Erythroblast (primary cell): ENCODE data around the gene RARS1.

Experiments used
- DNase-seq, 2 experiments: peaks; one replicate each; lab custom pipeline; 2025; lab: John Stamatoyannopoulos, UW
- GATA1 ChIP-seq: IDR thresholded peaks from 2 replicates; pipeline ENCODE4 v1.6.1; 2011; ENCODE audit warnings: low read depth, mild to moderate bottlenecking, control low read depth, low read length, moderate library complexity
- POLR2A ChIP-seq: IDR thresholded peaks from 2 replicates; pipeline ENCODE4 v1.6.1; 2011; ENCODE audit warnings: mild to moderate bottlenecking, low read length

The RARS1 gene

GRCh38 chr5:168486136-168486879 is at the start of gene RARS1:
TSS of gene RARS1 (plus strand) at chr5:168486471. CDS start at chr5:168486499, 28 bp downstream.
- TF ChIP-seq GATA1 = no peak
- TF ChIP-seq POLR2A = peak; percentile 93
- peak; percentile 94 to 95 for DNase-seq

- TF ChIP-seq GATA1 = no peak
- TF ChIP-seq POLR2A = no peak
- no peak for DNase-seq
Measured at GRCh38 chr5:168438349-168438748, 47.9 kb upstream of the RARS1 start.

GRCh38 chr5:168443533-168443932 is 42.7 kb upstream of the RARS1 start:
- DNase-seq = no peak
- no peak for TF ChIP-seq GATA1
- TF ChIP-seq POLR2A = no peak

GRCh38 chr5:168443950-168444700 is 42.1 kb upstream of the RARS1 start:
- no peak for DNase-seq
- TF ChIP-seq POLR2A = no peak
- no peak for TF ChIP-seq GATA1

GRCh38 chr5:168446983-168447619 is 39.2 kb upstream of the RARS1 start:
- DNase-seq = no peak
- TF ChIP-seq GATA1 (no peak), POLR2A (no peak)

- no peak for TF ChIP-seq GATA1
- TF ChIP-seq POLR2A = no peak
- DNase-seq = no peak
Measured at GRCh38 chr5:168447808-168448207, 38.5 kb upstream of the RARS1 start.

DNA sequence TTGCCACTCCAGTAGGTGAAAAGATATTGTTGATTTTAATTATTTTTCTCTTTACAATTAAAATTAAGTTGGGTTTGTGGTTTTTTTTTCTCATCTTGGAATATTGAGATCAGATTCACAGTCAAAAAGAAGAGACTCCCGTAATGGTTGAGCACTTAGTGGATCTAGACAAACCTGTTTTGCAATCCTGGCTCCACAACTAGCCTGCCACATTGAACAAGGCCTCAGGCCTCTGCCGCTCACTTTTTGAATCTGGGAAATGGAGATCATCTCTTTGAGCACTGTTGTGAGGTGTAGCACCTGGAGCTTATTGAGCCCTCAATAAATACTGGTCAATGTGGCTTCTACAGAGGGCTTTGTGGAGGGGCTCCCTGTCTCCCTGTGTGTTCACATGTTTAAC is 37.1 kb upstream of the RARS1 start:
- TF ChIP-seq GATA1 (no peak), POLR2A (no peak)
- no peak for DNase-seq

DNA sequence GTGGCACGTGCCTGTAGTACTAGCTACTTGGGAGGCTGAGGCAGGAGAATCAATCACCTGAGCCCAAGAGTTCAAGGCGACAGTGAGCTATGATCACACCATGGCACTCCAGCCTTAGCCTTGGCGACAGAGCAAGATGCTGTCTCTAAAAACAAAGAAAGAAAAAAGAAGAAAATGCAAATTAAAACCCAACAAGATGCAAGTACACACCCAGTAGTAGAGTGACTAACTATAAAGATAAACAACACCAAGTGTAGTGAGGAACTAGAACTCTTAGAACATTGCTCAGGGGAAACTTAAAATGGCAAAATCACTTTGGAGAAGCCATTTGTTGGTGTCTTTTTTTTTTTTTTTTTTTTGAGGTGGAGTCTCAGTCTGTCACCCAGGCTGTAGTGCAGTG is 34.7 kb upstream of the RARS1 start:
- no peak for DNase-seq
- TF ChIP-seq POLR2A = no peak
- TF ChIP-seq GATA1 = no peak

DNA sequence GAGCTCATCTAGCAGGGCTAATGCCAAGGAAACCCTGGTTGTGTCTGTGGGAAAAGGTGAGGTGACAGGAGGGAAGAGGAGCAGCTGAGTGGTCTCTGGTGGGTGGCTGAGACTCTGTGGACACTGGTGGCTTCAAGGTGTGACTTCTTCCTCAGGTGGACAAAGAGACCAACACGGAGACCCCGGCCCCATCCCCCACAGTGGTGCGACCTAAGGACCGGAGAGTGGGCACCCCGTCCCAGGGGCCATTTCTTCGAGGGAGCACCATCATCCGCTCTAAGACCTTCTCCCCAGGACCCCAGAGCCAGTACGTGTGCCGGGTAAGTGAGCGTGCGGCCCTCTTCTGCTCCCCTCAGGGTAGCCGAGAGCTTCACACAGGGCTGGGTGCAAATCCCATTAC is 31.1 kb upstream of the RARS1 start:
- DNase-seq = no peak

GRCh38 chr5:168457542-168457941 is 28.7 kb upstream of the RARS1 start:
- TF ChIP-seq GATA1 (no peak), POLR2A (no peak)
- no peak for DNase-seq

More for the DNA sequence above, 31.1 kb upstream of the RARS1 start:
- TF ChIP-seq GATA1 (no peak), POLR2A (no peak)

GRCh38 chr5:168460606-168461005 is 25.7 kb upstream of the RARS1 start:
- TF ChIP-seq GATA1 (no peak), POLR2A (no peak)
- DNase-seq = no peak

- DNase-seq = no peak
- TF ChIP-seq POLR2A = no peak
- TF ChIP-seq GATA1 = no peak
Measured at GRCh38 chr5:168463081-168463480, 23.2 kb upstream of the RARS1 start.

- TF ChIP-seq GATA1 = no peak
- no peak for TF ChIP-seq POLR2A
- no peak for DNase-seq
Measured at GRCh38 chr5:168464214-168464613, 22.1 kb upstream of the RARS1 start.

DNA sequence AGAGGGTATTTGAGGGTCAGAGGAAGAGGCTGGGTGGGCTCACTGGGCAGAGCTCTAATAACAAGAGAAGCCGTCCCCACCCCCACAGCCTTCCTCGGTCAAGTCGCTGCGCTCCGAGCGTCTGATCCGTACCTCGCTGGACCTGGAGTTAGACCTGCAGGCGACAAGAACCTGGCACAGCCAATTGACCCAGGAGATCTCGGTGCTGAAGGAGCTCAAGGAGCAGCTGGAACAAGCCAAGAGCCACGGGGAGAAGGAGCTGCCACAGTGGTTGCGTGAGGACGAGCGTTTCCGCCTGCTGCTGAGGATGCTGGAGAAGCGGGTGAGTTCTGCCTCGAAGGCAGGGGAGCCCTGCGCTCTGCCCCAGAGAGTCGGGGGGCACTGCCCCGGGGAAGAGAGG is 21.6 kb upstream of the RARS1 start:
- TF ChIP-seq POLR2A (no peak), GATA1 (no peak)
- no peak for DNase-seq
